ENCODE results near the gene FBXO15.

DNA sequence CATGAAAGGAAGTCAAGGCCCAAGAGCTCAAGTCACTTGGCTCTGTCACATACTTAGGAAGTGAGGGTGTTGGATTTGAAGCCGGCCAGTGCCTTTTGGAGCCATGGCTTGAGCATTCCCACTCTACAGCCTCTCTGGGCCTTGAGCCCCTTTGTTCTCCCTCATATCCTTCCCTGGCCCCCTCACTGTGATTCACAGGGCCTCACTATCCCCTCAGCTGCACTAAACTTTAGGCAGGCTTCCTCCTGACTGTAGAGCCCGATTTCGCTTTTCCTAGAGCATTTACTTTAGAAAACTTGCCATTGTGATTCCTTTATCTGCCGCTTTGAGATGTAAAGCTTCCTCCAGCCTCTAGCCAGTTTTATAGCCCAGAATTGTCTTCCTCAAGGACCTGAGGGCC lies 107.6 kb downstream of the FBXO15 start:
- TF ChIP-seq, protein P1, sequence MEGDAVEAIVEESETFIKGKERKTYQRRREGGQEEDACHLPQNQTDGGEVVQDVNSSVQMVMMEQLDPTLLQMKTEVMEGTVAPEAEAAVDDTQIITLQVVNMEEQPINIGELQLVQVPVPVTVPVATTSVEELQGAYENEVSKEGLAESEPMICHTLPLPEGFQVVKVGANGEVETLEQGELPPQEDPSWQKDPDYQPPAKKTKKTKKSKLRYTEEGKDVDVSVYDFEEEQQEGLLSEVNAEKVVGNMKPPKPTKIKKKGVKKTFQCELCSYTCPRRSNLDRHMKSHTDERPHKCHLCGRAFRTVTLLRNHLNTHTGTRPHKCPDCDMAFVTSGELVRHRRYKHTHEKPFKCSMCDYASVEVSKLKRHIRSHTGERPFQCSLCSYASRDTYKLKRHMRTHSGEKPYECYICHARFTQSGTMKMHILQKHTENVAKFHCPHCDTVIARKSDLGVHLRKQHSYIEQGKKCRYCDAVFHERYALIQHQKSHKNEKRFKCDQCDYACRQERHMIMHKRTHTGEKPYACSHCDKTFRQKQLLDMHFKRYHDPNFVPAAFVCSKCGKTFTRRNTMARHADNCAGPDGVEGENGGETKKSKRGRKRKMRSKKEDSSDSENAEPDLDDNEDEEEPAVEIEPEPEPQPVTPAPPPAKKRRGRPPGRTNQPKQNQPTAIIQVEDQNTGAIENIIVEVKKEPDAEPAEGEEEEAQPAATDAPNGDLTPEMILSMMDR (IDR thresholded peaks at IDR 0.05 in 4 of 5, conservative IDR thresholded peaks at IDR 0.05 in 1 of 5), result no peak
- TF ChIP-seq POLR2A (IDR thresholded peaks at IDR 0.05), result no peak
